ENCODE measurements around the gene RAD51B.

DNA sequence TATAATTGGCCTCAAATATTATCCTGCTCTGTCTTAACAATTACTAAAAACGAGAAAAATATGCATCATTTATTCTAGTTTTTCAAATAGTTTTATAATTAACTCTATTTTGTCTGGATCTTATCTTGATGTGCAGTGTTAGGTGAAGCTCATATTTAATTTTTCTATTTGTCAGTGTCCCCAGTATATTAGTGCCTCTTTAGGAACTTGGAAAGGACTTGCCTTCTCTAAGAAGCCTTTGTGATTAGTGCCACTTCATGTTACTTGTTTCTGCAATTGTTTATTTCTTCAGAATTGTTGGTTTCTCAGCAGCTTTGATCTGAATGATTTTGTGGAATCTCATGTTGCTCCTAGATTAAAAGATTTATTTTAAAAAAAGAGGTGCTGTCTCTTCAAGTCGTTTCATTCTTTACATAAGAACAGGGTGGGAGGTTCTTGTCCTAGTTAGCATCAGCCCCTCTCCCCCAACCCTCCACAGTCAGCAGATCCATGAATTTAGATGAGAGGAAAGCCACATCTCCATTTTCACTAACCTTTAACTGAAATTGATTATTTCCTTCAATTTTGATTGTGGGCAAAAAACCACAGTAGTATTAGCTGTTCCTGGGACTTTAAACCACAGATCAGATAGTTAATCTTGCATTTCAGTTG, 434.4 kb downstream of the RAD51B start:
- TF ChIP-seq EZH2 (IDR thresholded peaks at IDR 0.05; ENCODE audit: borderline replicate concordance, low read depth, low read length, poor library complexity, severe bottlenecking) = no peak
- TF ChIP-seq, protein P1, sequence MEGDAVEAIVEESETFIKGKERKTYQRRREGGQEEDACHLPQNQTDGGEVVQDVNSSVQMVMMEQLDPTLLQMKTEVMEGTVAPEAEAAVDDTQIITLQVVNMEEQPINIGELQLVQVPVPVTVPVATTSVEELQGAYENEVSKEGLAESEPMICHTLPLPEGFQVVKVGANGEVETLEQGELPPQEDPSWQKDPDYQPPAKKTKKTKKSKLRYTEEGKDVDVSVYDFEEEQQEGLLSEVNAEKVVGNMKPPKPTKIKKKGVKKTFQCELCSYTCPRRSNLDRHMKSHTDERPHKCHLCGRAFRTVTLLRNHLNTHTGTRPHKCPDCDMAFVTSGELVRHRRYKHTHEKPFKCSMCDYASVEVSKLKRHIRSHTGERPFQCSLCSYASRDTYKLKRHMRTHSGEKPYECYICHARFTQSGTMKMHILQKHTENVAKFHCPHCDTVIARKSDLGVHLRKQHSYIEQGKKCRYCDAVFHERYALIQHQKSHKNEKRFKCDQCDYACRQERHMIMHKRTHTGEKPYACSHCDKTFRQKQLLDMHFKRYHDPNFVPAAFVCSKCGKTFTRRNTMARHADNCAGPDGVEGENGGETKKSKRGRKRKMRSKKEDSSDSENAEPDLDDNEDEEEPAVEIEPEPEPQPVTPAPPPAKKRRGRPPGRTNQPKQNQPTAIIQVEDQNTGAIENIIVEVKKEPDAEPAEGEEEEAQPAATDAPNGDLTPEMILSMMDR (conservative IDR thresholded peaks at IDR 0.05; ENCODE audit: low read depth, low read length) = no peak

All from A673 (cell line).